Panc1 (cell line): Measurements from ENCODE around the gene INMT. TPM values are rescaled to one million over a fixed set of nuclear protein-coding genes. Genes with fewer than 3 reads are reported as not detected.

Experiments used
- ATAC-seq: fragments of 200-7000 bp; cut with Tn5 transposase; 2 replicates; pipeline ENCODE4 v1.9.1; 2020; ENCODE audit warnings: mild to moderate bottlenecking, moderate library complexity
- BruUV-seq: library from RNA; stranded (reverse); fragments of 400-500 nt; replicated peaks from 2 replicates; lab custom pipeline; 2021; lab: Mats Ljungman, UMichigan
- CTCF ChIA-PET: fragments of 300-600 bp; sonication (Branson Sonifier 250); formaldehyde crosslinking; loops from one replicate; lab custom pipeline; 2022; ENCODE audit warnings: antibody characterized with exemption; lab: Charles Lee
- POLR2A ChIA-PET: fragments of 300-600 bp; sonication (Branson Sonifier 250); formaldehyde crosslinking; loops from one replicate; lab custom pipeline; 2022; ENCODE audit warnings: antibody characterized with exemption; lab: Charles Lee
- DNase-seq: peaks from one replicate; pipeline ENCODE4 v3.0.0-alpha.2; 2010; ENCODE audit warnings: low read depth, low spot score
- H3K27ac ChIP-seq: 2 replicates; pipeline ENCODE4 v1.5.1; 2011; ENCODE audit warnings: mild to moderate bottlenecking, low read length, inconsistent platforms
- H3K27me3 ChIP-seq: fragments of 200-500 bp; sonication (Bioruptor generic); 2 replicates; pipeline ENCODE4 v1.6.0; 2014; ENCODE audit warnings: low read length, inconsistent platforms; ENCODE audit not compliant: control insufficient read depth, insufficient read depth
- H3K36me3 ChIP-seq: fragments of 200-500 bp; sonication (Bioruptor generic); 2 replicates; pipeline ENCODE4 v1.5.1; 2014; ENCODE audit warnings: inconsistent platforms, mild to moderate bottlenecking, low read length, moderate library complexity; ENCODE audit not compliant: control insufficient read depth, insufficient read depth
- H3K4me1 ChIP-seq: 2 replicates; pipeline ENCODE4 v1.5.1; 2011; ENCODE audit warnings: inconsistent platforms, mild to moderate bottlenecking, low read length, moderate library complexity; ENCODE audit not compliant: control insufficient read depth, insufficient read depth
- H3K4me3 ChIP-seq, 2 experiments: 2 replicates each; pipeline ENCODE4 v1.5.1; 2011 to 2012; ENCODE audit warnings: low read depth in 2 of 2, low read length in 2 of 2, mild to moderate bottlenecking in 2 of 2, inconsistent platforms in 1 of 2, moderate library complexity in 1 of 2
- H3K9me3 ChIP-seq: fragments of 200-500 bp; sonication (Bioruptor generic); 2 replicates; pipeline ENCODE4 v1.5.1; 2014; ENCODE audit warnings: low read depth, mild to moderate bottlenecking, inconsistent platforms, low read length, moderate library complexity; ENCODE audit not compliant: control insufficient read depth, insufficient read depth
- CTCF ChIP-seq: fragments of 450-650 bp; IDR thresholded peaks from 2 replicates; pipeline ENCODE4 v1.5.1; 2017; ENCODE audit warnings: mild to moderate bottlenecking
- POLR2AphosphoS5 ChIP-seq: IDR thresholded peaks from 2 replicates; pipeline ENCODE4 v1.6.1; 2012; ENCODE audit warnings: mild to moderate bottlenecking, low read depth, low read length, moderate library complexity
- REST ChIP-seq, 2 experiments: IDR thresholded peaks; 2 replicates each; pipeline ENCODE4 v1.6.1; 2011 to 2012; ENCODE audit warnings: low read depth in 2 of 2, control low read depth in 1 of 2, low read length in 1 of 2, mild to moderate bottlenecking in 1 of 2, moderate library complexity in 1 of 2; ENCODE audit not compliant: insufficient read depth in 1 of 2
- SIN3A ChIP-seq: IDR thresholded peaks from 2 replicates; pipeline ENCODE4 v1.6.1; 2012; ENCODE audit warnings: low read depth, mild to moderate bottlenecking, low read length, moderate library complexity, borderline replicate concordance; ENCODE audit not compliant: insufficient read depth
- TCF7L2 ChIP-seq: IDR thresholded peaks from 2 replicates; pipeline ENCODE4 v1.6.1; 2011; ENCODE audit warnings: mild to moderate bottlenecking, low read depth, low read length, inconsistent platforms
- in situ Hi-C: cut with HindIII; loops from 2 replicates; pipeline ENCODE4 v1.10.0; 2016; ENCODE audit warnings: low sequenced_read_pairs, low pct_unique_long_range_greater_than_20kb
- intact Hi-C: fragments of 100-400 bp; cut with micrococcal nuclease; formaldehyde crosslinking; loops from one replicate; pipeline ENCODE4 v1.10.0; 2022; ENCODE audit not compliant: unreplicated experiment
- total RNA-seq: library from RNA; stranded (reverse); gene quantifications from one replicate; pipeline ENCODE4 v1.2.1, GENCODE V29; 2021; ENCODE audit not compliant: unreplicated experiment

The INMT gene
- total RNA-seq, 1 experiment from 2014 or later, result 0.13 TPM

DNA sequence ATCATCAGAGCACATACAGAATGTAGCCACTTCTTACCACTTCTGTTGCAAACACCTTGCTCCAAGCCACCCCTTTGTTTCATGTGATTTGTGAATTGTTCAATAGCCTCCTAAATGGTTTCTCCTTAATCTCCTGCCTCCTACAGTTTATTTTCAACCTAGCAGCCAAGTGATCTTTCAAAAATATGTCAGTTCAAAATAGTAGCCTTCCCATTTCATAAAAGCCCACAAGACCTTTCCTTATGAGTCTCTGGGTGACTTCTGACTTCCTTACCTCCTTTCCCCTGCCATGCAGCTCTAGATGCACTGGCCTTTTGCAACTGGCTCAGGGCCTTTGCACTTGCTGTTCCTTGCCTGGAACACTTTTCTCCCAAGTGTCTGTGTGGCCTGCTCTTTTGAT is 24.1 kb downstream of the INMT start:
- TF ChIP-seq CTCF, result no peak
- TF ChIP-seq REST (IDR thresholded peaks at IDR 0.05; ENCODE audit: insufficient read depth in 1 of 2, low read depth in 2 of 2, low read length in 1 of 2), result no peak
- TF ChIP-seq SIN3A, result no peak
- no peak for TF ChIP-seq POLR2AphosphoS5
- TF ChIP-seq TCF7L2, result no peak
- ChIA-PET POLR2A (no interaction called here), CTCF (no interaction called here)
- in situ Hi-C loops (no loop called here), intact Hi-C loops (no loop called here)
- Histone ChIP-seq H3K4me1 (peaks cover 8% of the 10 kb centered on the region), H3K4me3 (no peak overlapping the region), H3K9me3 (no peaks in the 10 kb centered on the region), H3K36me3 (no peaks in the 10 kb centered on the region; the same call in none of the 2 replicates), H3K27me3 (no peaks in the 10 kb centered on the region), H3K27ac (no peak overlapping the region)
- ATAC-seq, result no peak
- no peak for DNase-seq
- BruUV-seq, result no TSS peak

DNA sequence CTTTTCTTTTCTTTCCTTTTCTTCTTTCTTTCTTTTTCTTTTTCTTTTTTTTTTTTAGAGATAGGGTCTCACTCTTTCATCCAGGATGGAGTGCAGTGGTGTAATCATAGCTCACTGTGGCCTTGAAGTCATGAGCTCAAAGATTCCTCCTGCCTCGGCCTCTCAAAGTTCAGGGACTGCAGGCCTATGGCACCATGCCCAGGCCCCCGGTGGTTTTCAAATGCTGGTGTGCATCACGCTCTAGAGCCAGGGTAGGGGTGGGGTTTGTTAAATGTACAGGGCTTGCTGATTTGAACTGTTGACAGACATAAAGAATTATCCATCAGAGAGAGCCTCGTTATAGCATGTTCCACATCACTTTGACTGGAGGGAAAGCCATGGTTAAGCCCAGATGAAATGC is 25.0 kb downstream of the INMT start:
- Histone ChIP-seq H3K4me3 (no peak overlapping the region), H3K4me1 (peaks cover 6% of the 10 kb centered on the region), H3K27ac (no peak overlapping the region), H3K9me3 (no peaks in the 10 kb centered on the region), H3K36me3 (no peaks in the 10 kb centered on the region; the same call in none of the 2 replicates), H3K27me3 (no peaks in the 10 kb centered on the region)
- no TSS peak for BruUV-seq
- intact Hi-C loops (no loop called here), in situ Hi-C loops (no loop called here)
- ChIA-PET CTCF (no interaction called here), POLR2A (interaction anchor here (0.6 to 0.7 kb wide), 2 partner anchors 32 to 247 kb away, joined by 3 to 8 read pairs; no protein-coding TSS in a partner anchor)
- DNase-seq, result no peak
- TF ChIP-seq REST (IDR thresholded peaks at IDR 0.05; ENCODE audit: insufficient read depth in 1 of 2, low read depth in 2 of 2, low read length in 1 of 2) (no peak), SIN3A (no peak), CTCF (no peak), POLR2AphosphoS5 (no peak), TCF7L2 (no peak)
- ATAC-seq, result no peak
